GM21447 (cell line): Measurements from ENCODE around the gene CBX6.
"Not testable (repeated sequence)": the region's sequence is repeated elsewhere in the genome, so short reads cannot be mapped to it uniquely, and the experiment has no call there.

Experiments used
- ATAC-seq: cut with Tn5 transposase; IDR thresholded peaks from one replicate; pipeline ENCODE4 v1.9.1; 2021; ENCODE audit not compliant: unreplicated experiment

Gene CBX6

GRCh38 chr22:38872172-38872830, at the start of gene CBX6:
TSS of gene CBX6 (minus strand) at chr22:38872216. CDS start at chr22:38872190, 26 bp downstream.
- ATAC-seq: peak; percentile 54

GRCh38 chr22:38921806-38922205, 49.8 kb upstream of the CBX6 start:
- no peak for ATAC-seq

- ATAC-seq: no peak
Measured at GRCh38 chr22:38921120-38921519, 49.1 kb upstream of the CBX6 start.

- no peak for ATAC-seq
Measured at GRCh38 chr22:38919631-38920190, 47.7 kb upstream of the CBX6 start.

- no peak for ATAC-seq
Measured at GRCh38 chr22:38911434-38911833, 39.4 kb upstream of the CBX6 start.

GRCh38 chr22:38907767-38908166, 35.8 kb upstream of the CBX6 start:
- ATAC-seq: no peak

DNA sequence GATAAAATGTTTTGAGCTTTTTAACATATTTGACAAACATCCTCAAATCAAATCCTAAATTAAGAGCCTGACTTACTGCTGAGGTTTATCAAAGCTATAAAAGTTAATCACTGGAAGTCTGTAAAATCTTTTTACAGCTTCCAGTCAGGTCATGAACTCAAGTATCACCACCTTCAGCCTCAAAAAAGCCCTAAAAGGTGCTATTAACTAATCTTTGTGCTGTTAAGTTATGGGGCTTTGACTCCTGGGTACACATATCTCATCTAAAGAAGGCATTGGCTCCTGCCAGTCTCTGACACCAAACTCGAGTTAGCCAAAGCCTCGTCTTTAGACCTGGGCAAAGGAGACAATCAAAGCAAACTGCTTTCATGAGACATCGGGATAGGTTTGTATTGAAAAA, 34.0 kb upstream of the CBX6 start:
- no peak for ATAC-seq

DNA sequence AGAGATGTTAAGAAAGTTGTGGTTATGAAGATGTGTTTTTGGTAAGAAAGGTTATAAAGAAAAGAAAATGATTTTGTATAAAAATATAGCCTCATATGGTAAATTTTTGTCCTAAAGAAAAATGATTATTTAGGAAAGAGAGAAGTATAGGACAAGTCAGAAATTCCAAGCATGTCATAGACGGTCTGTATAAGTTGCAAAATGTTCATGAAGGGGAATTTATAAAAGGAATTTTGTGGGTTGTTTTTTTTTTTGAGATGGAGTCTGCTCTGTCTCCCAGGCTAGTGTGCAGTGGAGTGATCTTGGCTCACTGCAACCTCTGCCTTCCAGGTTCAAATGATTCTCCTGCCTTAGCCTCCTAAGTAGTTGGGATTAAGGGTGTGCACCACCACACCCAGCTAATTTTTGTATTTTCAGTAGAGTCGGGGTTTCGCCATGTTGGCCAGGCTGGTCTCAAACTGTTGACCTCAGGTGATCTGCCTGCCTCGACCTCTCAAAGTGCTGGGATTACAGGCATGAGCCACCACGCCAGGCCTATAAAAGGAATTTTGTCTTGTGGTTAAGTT, 32.1 kb upstream of the CBX6 start:
- not testable (repeated sequence) for ATAC-seq

DNA sequence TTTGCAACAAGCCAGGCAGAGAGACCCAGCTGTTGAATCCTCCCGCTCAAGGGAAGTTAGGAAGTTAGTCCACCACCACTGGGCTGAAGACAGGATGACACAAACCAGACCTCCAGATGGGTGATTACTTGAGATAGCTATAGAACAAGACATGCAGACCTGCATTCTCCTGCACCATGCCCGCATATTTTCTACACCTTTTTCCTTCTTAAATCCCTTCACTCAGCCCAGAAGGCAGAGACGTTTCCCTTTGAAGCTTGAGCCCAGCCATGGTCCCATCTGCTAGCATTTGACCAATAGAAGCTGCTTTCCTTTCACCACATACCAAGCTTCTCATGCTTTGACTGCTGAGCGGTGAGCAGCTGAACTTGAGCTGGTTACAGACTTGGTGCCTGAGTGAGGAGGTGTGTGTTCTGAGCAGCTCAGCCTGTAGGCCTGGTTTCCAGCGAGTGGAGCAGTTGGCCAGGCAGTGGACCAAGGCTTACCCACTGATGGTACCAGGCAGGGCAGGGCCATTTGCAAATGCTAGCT, 29.2 kb upstream of the CBX6 start:
- no peak for ATAC-seq

DNA sequence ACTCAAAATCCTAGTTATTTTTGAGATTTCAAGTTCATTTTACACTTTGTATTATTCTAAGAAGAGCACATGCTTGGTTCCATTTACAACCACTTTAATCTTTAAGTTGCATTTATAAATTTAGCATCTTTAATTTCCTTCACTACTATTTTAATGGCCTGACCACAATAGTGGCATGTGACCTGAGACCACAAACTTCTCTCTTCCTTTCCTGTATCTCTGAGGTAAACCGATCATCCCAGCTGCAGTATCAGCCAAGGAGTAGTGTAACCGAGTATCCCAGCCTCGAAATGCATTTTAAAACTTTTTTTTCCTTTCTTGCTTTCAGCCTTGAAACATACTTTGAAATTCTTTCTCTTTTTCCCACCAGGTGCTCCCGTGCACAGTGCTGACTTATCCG, 28.7 kb upstream of the CBX6 start:
- ATAC-seq: no peak

DNA sequence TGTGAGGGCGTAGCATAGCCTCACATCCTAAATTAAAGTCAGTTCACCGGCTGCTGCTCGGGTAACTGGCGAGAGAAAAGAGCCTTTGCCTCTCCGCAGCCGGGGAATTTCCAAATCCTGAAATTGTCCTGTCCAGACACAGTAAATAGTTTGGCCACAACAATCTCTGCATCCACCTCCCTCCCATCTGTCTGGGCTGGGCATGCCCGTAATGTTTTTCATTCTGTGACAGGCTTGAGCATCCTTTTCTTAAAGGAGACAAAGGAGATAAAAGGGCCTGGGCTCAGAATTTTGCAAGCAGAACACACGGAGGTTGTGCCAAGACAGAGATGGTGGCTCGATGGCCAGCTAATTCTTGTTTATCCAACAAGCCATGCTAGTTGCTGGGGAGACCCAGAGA, 19.2 kb upstream of the CBX6 start:
- ATAC-seq: no peak

DNA sequence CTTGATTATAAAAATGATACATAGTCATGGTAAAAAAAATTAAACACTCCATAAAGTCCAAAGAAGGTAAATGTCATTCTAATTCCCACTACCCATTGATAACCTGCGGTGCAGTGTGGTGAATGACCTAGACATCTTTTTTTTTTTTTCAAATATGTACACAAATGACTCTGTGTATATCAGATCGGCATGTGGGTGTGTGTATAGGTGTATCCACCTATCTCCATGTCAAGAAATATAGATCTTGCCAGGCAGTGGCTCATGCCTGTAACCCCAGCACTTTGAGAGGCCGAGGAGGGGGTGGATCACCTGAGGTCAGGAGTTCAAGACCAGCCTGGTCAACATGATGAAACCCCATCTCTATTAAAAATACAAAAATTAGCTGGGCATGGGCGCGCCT, 18.4 kb upstream of the CBX6 start:
- no peak for ATAC-seq

GRCh38 chr22:38886333-38886732, 14.3 kb upstream of the CBX6 start:
- ATAC-seq: no peak

DNA sequence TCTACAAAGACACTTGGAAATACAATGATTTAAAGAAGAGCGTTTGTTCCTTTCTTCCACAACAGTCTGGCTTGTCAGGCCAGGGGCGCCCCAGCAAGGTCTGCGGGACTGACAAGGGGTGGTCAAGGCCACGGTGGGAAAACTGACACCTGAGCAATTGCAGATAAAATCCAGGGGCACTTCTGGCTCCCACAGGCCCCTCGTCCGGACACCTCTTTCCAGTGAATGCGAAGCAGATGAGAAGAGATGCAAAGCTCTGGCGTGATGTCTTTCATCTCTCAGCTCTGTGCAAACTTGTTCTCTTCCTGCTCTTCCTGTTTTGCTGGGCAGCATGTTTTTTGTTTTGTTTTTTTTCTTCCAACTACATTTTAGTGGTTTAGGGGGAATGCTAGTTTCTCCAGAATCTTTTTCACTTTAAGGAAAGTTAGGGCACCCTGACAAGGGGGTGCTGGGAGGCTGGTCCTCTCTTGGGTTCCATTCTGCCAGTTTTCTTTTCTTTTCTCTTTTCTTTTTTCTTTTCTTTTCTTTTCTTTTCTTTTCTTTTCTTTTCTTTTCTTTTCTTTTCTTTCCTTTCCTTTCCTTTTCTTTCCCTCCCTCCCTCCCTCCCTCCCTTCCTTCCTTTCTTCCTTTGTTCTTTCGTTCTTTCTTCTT, 11.1 kb upstream of the CBX6 start:
- no peak for ATAC-seq

- no peak for ATAC-seq
Measured at GRCh38 chr22:38881997-38882879, 10.2 kb upstream of the CBX6 start.

DNA sequence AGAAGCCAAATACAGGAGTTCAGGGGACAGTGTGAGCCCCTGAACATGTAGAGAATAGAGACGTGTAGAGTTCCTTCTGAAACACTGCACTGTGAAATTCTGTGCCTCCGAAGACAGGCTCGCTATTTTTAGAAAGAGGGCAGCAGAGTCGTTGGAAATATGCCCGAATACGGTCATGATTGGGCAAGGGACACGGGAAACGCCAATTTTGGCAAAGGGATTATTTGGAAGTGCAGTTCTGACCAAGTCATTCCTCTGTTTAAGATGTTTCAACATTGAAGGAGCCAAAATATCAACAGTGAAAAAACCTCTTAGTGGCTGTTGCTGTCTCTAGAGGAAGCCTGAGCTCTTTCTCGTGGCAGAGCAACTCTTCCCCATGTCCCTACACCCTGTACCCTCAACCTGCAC, 9.5 kb upstream of the CBX6 start:
- ATAC-seq: no peak

- no peak for ATAC-seq
Measured at GRCh38 chr22:38879961-38880360, 7.9 kb upstream of the CBX6 start.

- ATAC-seq: no peak
Measured at GRCh38 chr22:38879108-38879729, 7.2 kb upstream of the CBX6 start.

DNA sequence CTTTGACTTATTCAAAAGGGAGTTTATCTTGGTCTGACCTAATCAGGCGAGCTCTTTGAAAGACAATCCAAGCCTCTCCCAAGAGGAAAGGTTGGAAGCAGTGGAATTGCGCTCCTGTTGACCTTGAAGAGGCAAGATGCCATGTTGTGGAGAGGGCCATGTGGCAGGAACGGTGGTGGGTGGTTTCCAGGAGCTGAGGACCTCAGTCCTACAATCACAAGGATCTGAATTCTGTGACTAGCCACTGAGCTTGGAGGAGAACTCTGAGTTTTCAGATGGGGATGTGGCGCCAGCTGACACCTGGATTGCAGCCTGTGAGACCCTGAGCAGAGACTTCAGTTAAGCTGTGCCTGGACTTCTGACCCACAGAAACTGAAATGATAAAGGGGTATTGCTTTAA, 6.0 kb upstream of the CBX6 start:
- ATAC-seq: no peak

- ATAC-seq: no peak
Measured at GRCh38 chr22:38874529-38875222, 2.7 kb upstream of the CBX6 start.
